Inflammatory macrophage (primary cell): ENCODE results near the gene EIF2B4.

Experiments used
- DNase-seq, 2 donors: peaks; one replicate each; pipeline ENCODE4 v3.0.0-alpha.2; 2020 to 2022
- total RNA-seq, 18 experiments: gene quantifications; one replicate each; lab custom pipeline; 2026; ENCODE audit warnings: mixed read lengths in 6 of 18, inconsistent platforms in 2 of 18; lab: John Stamatoyannopoulos, UW

The EIF2B4 gene
- total RNA-seq, result 9.2 to 29.8 (median 19.5) reads per million in 18 experiments

DNA sequence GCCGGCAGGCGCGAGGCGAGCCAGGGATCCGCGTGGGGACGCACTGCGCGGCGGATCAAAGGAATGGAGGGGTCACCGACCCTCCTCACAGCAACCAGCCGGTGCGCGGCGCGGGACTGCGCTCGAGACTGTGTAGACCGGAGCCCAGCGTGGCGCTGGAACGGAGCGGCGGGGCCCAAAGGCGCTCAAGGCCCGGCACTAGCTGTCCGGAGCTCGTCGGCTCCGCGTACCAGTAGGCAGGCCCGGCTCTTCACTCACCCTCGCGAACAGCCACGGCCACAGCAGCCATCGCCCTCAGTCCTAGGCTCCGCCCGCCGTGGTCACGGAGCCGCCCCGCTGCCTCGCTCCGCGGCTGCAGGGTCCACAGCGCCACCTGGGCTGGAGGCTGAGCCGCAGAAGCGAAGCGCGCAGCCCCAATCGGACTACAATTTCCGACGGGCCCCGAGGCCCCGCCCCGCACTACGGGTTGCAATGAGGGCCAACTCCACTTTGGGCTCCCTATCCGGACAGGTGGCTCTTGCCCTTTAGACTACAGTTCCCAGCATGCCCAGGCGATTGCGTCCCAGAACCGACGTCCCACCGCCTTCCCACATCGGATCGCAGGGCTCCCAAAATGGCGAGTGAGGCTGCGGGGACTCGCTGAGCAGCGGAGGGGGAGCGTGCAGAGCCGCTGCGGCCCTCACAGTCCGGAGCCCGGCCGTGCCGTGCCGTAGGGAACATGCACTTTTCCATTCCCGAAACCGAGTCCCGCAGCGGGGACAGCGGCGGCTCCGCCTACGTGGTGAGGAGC, at the start of gene EIF2B4, which contains the start of gene SNX17:
EIF2B4 (minus strand) TSS at position 313 of the 790 bp plus-strand sequence; CDS start at position 289, 24 bp downstream.
SNX17 (plus strand) TSS at position 591 of the 790 bp plus-strand sequence; CDS start at position 719, 128 bp downstream.
- peak; percentile 100 for DNase-seq

- no peak for DNase-seq
Observed at GRCh38 chr2:27416151-27416550, 46.0 kb upstream of the EIF2B4 start.

- no peak for DNase-seq
Observed at GRCh38 chr2:27412419-27413152, 42.4 kb upstream of the EIF2B4 start.

DNA sequence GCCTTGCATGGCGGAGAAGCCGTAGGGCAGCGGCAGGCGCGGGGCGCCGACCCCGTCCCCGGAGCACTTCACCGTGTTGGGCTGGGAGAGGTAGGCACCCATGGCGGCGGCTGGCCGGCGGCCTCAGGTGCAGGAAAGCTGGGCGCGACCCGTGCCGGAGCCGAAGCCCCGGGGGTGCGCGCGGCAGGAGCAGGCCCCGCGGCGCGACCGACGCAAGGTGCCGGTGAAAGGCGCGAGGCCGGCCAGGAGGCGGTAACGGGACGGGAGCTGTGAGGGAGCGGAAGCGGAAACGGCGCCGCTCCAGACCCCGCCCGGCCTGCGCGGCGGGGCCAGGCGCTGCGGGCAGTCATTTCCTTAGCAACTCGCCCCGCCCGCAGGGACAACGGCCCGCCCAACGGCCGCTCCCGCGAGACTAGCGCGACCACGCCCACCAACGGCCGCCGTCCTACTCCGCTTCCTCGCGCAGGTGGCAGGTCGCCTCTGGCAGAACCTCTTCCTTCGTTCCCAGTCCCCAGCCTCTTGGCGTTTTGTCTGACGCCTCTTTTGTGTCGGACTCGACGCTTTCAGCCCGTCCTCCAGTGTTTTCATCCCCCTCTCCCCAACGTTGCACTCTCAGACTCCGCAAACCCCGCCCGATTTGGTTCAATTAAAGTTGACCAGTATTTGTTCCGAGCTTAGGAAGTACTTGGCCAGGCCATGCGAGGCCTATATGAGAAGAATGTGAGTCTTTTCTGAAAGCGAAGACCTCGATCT, 39.4 kb upstream of the EIF2B4 start, which contains the start of gene PPM1G:
PPM1G (minus strand) TSS at position 271 of the 753 bp plus-strand sequence; CDS start at position 102, 169 bp downstream.
- DNase-seq, result peak; percentile 95 to 97

DNA sequence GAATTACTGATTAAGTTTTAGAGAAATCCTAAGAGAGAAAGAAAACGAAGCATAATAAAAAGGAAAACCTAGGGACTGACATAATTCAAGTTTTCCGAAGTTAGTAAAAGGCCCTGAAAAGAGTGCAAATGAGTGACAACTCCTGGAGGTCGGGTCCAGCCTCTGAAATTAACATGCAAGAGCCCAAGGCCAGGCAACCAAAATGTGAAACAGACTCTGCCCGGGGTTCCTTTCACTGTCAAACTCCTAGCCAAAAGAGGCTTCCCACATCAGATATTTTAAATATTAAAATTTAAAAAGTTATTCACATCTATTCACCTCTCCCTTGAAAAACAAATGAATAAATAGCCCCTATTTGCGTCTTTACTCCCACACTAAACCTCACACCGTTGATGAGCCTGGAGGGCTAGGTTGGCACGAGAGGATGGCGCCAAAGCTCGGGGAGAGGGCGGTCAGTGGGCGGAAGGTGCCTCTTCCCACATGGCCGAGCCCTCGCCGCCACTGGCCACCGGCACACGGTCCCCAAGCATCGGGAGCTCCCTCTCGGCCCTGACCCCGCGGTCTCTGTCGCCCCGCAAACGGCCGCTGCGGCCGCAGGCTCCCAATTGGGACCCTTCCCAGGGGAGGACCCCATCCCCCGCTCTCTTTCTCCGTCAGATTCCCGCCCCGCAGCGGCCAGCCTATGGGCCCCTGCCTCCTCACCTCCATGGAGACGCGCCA, 38.6 kb upstream of the EIF2B4 start:
- DNase-seq, result peak in 1 of 2 donors; percentile 24

DNA sequence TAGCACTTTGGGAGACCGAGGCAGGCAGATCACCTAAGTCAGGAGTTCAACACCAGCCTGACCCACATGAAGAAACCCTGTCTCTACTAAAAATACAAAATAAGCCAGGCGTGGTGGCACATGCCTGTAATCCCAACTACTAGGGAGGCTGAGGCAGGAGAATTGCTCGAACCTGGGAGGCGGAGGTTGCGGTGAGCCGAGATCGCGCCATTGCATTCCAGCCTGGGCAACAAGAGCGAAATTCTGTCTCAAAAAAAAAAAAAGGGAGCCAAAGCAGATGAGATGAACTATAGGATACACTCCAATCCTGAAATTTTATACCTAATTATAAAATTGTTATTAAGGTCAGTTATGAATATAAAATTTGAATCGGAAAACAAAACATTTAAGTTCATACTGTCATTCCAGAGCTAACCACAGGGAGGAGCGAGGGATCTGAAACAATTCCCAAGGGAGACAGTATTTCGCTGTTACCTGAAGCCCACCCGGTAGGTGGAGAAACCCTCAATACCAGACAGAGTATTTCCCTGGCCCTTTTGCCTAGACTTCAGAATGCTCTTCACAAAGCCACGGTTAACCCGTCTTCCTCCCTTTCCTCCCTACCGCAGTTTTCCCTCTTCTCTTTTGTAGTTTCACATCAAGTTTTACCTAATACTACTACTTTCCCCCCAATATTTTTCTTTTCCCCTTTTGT, 37.8 kb upstream of the EIF2B4 start:
- DNase-seq, result peak; percentile 5

GRCh38 chr2:27400348-27401135, 30.4 kb upstream of the EIF2B4 start:
- DNase-seq, result no peak

- DNase-seq, result no peak
Observed at GRCh38 chr2:27398962-27399361, 28.8 kb upstream of the EIF2B4 start.

DNA sequence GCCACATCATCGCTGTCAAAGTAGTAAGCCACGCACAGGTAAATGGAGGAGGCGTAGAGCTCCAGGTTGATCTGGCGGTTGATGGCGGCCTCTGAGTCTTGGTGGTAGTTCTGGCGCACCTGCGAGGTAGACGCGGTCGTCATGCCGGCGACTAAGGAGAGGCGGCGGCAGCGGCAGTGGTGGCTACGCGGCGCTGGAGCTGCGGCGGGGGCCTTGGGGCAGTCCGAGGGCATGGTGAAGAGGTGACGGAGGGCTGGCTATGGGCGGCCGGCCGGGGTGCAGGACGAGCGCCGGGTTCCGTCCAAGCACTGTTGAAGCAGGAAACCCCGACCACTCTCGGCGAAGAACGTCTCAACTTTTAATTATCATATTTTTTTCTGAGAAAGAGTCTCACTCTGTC, 23.1 kb upstream of the EIF2B4 start:
- no peak for DNase-seq

DNA sequence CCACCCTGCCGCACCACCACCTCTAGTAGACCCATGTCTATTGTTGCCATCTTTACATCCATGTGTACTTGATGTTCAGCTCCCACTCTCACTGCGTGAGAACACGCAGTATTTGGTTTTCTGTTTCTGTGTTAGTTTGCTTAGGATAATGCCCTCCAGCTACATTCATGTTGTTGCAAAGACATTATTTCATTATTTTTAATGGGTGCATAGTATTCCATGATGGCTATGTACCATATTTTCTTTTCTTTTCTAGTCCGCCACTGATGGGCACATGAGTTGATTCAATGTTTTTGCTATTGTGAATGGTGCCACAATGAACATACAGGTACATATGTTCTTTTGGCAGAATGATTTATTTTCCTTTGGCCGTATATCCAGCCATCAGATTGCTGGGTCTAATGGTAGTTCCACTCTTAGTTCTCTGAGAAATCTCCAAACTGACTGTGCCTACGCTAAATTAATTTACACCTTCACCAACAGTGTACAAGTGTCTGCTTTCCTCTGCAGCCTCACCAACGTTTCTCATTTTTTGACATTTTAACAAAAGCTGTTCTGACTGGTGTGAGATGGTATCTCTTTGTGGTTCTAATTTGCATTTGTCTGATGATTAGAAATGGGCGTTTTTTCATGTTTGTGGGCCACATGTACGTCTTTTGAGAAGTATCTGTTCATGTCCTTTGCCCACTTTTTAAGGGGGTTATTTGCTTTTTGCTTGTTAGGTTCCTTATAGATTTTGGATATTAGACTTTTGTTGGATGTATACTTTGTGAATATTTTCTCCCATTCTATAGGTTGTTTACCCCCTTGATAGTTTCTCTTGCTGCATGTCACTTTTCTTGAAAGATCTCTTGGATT, 20.9 kb upstream of the EIF2B4 start:
- no peak for DNase-seq

GRCh38 chr2:27381577-27382181, 11.5 kb upstream of the EIF2B4 start:
- DNase-seq, result no peak

GRCh38 chr2:27380626-27381545, 10.7 kb upstream of the EIF2B4 start, which contains the start of gene ZNF513:
Gene ZNF513, minus strand, starts transcription at chr2:27380734. Its CDS starts 208 bp downstream, at chr2:27380526.
- peak; percentile 96 to 98 for DNase-seq

GRCh38 chr2:27379836-27380625, 9.9 kb upstream of the EIF2B4 start:
- peak; percentile 23 to 70 for DNase-seq

DNA sequence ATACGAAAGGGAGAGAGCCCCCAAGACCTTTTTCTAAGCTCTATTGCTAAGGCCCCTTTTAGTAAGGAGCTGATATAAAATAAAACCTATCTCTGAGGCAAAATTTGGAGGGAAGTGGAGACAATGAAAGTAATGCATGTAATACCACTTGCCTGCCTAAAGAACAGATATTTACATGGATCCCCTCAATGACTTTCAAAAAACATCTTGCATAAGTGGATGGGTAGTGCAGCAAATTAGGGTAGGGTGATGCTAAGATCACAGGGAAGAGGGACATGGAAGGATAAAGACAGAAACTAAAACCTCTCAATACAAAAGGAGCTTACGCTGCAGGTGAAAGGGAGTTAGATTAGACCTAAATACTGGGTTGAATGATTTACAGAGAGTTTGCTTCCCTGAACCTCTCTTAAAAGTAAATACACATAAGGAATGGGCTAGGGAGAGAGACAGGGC, 9.3 kb upstream of the EIF2B4 start:
- no peak for DNase-seq

- DNase-seq, result no peak
Observed at GRCh38 chr2:27378809-27379290, 8.7 kb upstream of the EIF2B4 start.

- DNase-seq, result no peak
Observed at GRCh38 chr2:27378096-27378808, 8.1 kb upstream of the EIF2B4 start.
